Stomach (tissue), 4 donors: ENCODE measurements around the gene E2F7.

ENCODE experiments used
- CTCF ChIP-seq, 7 experiments: fragments of 450-650 bp in 4 of 7; fragments of 200-600 bp in 3 of 7; sonication (generic) in 3 of 7; IDR thresholded peaks; one replicate each; pipeline ENCODE4 v1.5.1; 2016 to 2019; ENCODE audit warnings: antibody characterized with exemption in 7 of 7, control low read depth in 2 of 7, mild to moderate bottlenecking in 1 of 7
- EP300 ChIP-seq: sonication (generic); formaldehyde crosslinking; IDR thresholded peaks from one replicate; pipeline ENCODE4 v1.6.1; 2017; ENCODE audit warnings: antibody characterized with exemption
- POLR2A ChIP-seq, 4 donors: fragments of 450-650 bp; IDR thresholded peaks; one replicate each; pipeline ENCODE4 v1.6.1; 2016; ENCODE audit warnings: antibody characterized with exemption in 4 of 4, control low read depth in 2 of 4, mild to moderate bottlenecking in 1 of 4, moderate library complexity in 1 of 4
- POLR2AphosphoS5 ChIP-seq, 3 donors: sonication (generic); formaldehyde crosslinking; IDR thresholded peaks; one replicate each; pipeline ENCODE4 v1.6.1; 2016; ENCODE audit warnings: antibody characterized with exemption in 3 of 3

GRCh38 chr12:77035226-77035625 is 30.1 kb downstream of the E2F7 start:
- TF ChIP-seq POLR2A (IDR thresholded peaks at IDR 0.05) (no peak), CTCF (IDR thresholded peaks at IDR 0.05) (no peak), POLR2AphosphoS5 (IDR thresholded peaks at IDR 0.05) (no peak), EP300 (no peak)
